SU-DHL-6 (cell line): ENCODE data around the gene CYLC2.

Source experiments
- H2AFZ ChIP-seq: fragments of 200-600 bp; sonication (generic); 2 replicates; pipeline ENCODE4 v1.6.1; 2014; ENCODE audit warnings: low read depth, mild to moderate bottlenecking, moderate library complexity, mixed read lengths, antibody characterized with exemption, low read length; ENCODE audit not compliant: severe bottlenecking
- H3F3A ChIP-seq: fragments of 200-600 bp; shearing (Covaris generic); 2 replicates; pipeline ENCODE4 v1.6.0; 2016; ENCODE audit warnings: antibody characterized with exemption, mild to moderate bottlenecking; ENCODE audit not compliant: insufficient read depth
- H3K27ac ChIP-seq: fragments of 200-600 bp; sonication (generic); 2 replicates; pipeline ENCODE4 v1.5.1; 2016; ENCODE audit warnings: low read depth, mild to moderate bottlenecking, low read length, moderate library complexity, mixed read lengths
- H3K27me3 ChIP-seq: fragments of 200-600 bp; sonication (generic), shearing (Covaris generic); 2 replicates; pipeline ENCODE4 v1.6.0; 2014; ENCODE audit warnings: mild to moderate bottlenecking, low read length
- H3K36me3 ChIP-seq: fragments of 200-600 bp; sonication (generic); 2 replicates; pipeline ENCODE4 v1.6.1; 2014; ENCODE audit warnings: mild to moderate bottlenecking, low read length, mixed read lengths
- H3K4me2 ChIP-seq: fragments of 300-600, 200-600 bp; shearing (Covaris generic), sonication (generic); 2 replicates; pipeline ENCODE4 v1.6.0; 2014; ENCODE audit warnings: low read length, low read depth, mild to moderate bottlenecking; ENCODE audit not compliant: poor library complexity, severe bottlenecking
- H3K4me3 ChIP-seq: fragments of 200-600 bp; sonication (generic); 2 replicates; pipeline ENCODE4 v1.5.1; 2014; ENCODE audit warnings: antibody characterized with exemption, low read length, mild to moderate bottlenecking, mixed read lengths; ENCODE audit not compliant: insufficient read depth, poor library complexity, severe bottlenecking
- H3K79me2 ChIP-seq: fragments of 200-600 bp; sonication (generic); 2 replicates; pipeline ENCODE4 v1.6.1; 2014; ENCODE audit warnings: mild to moderate bottlenecking, low read length, moderate library complexity; ENCODE audit not compliant: insufficient read depth
- H3K9ac ChIP-seq: fragments of 200-600 bp; sonication (generic); 2 replicates; pipeline ENCODE4 v1.7.0; 2014; ENCODE audit warnings: mild to moderate bottlenecking, low read length
- H3K9me2 ChIP-seq: fragments of 200-600 bp; sonication (generic); replicated peaks from 2 replicates; pipeline ENCODE4 v1.6.1; 2014; ENCODE audit warnings: low read length; ENCODE audit not compliant: insufficient read depth
- H3K9me3 ChIP-seq: fragments of 200-600 bp; sonication (generic); 2 replicates; pipeline ENCODE4 v1.6.1; 2014; ENCODE audit warnings: low read length, mixed read lengths; ENCODE audit not compliant: insufficient read depth
- H4K20me1 ChIP-seq: fragments of 200-600 bp; sonication (generic); 2 replicates; pipeline ENCODE4 v1.6.1; 2014; ENCODE audit warnings: low read depth, mild to moderate bottlenecking, antibody characterized with exemption, low read length, moderate library complexity, mixed read lengths
- CTCF ChIP-seq: fragments of 200-600 bp; sonication (generic); IDR thresholded peaks from one replicate; pipeline ENCODE4 v1.5.1; 2017; ENCODE audit warnings: antibody characterized with exemption, mild to moderate bottlenecking, low read length, moderate library complexity; ENCODE audit not compliant: insufficient read depth, poor library complexity, severe bottlenecking
- EZH2phosphoT487 ChIP-seq: fragments of 200-600 bp; sonication (generic), shearing (Covaris generic); conservative IDR thresholded peaks from 2 replicates; pipeline ENCODE4 v1.6.1; 2018; ENCODE audit warnings: mild to moderate bottlenecking, antibody characterized with exemption, low read length, moderate library complexity, mixed read lengths

Gene CYLC2

GRCh38 chr9:102967979-102968378 lies 27.2 kb upstream of the CYLC2 start:
- H3K4me2 ChIP-seq, result no peak overlapping the region

GRCh38 chr9:102972780-102973179 lies 22.4 kb upstream of the CYLC2 start:
- Histone ChIP-seq H2AFZ (no peak overlapping the region), H4K20me1 (no peaks in the 10 kb centered on the region), H3K27ac (no peak overlapping the region), H3K4me2 (no peak overlapping the region), H3K79me2 (no peaks in the 10 kb centered on the region), H3K9me2 (no peaks in the 10 kb centered on the region), H3K9me3 (no peaks in the 10 kb centered on the region), H3K36me3 (no peaks in the 10 kb centered on the region), H3K4me3 (no peak overlapping the region), H3F3A (no peaks in the 10 kb centered on the region), H3K27me3 (no peaks in the 10 kb centered on the region), H3K9ac (no peak overlapping the region)
- TF ChIP-seq EZH2phosphoT487, result no peak
- no peak for TF ChIP-seq CTCF

More at GRCh38 chr9:102967979-102968378, 27.2 kb upstream of the CYLC2 start:
- Histone ChIP-seq H3K9me3 (no peaks in the 10 kb centered on the region), H3K9ac (no peak overlapping the region), H3K36me3 (no peaks in the 10 kb centered on the region), H4K20me1 (no peaks in the 10 kb centered on the region), H3K4me3 (no peak overlapping the region), H2AFZ (no peak overlapping the region), H3K79me2 (no peaks in the 10 kb centered on the region), H3K9me2 (no peaks in the 10 kb centered on the region), H3K27ac (no peak overlapping the region), H3K27me3 (no peaks in the 10 kb centered on the region), H3F3A (no peaks in the 10 kb centered on the region)
- no peak for TF ChIP-seq CTCF
- no peak for TF ChIP-seq EZH2phosphoT487

GRCh38 chr9:102974530-102974929 lies 20.6 kb upstream of the CYLC2 start:
- TF ChIP-seq EZH2phosphoT487, result no peak
- TF ChIP-seq CTCF, result no peak
- H3K79me2 ChIP-seq, result no peaks in the 10 kb centered on the region
- H3K9me2 ChIP-seq, result no peaks in the 10 kb centered on the region
- H3K27ac ChIP-seq, result no peak overlapping the region
- H3K9me3 ChIP-seq, result no peaks in the 10 kb centered on the region
- no peak overlapping the region for H3K9ac ChIP-seq
- no peak overlapping the region for H3K4me3 ChIP-seq
- H3K27me3 ChIP-seq, result no peaks in the 10 kb centered on the region
- H3K36me3 ChIP-seq, result no peaks in the 10 kb centered on the region
- H3K4me2 ChIP-seq, result no peak overlapping the region
- H3F3A ChIP-seq, result no peaks in the 10 kb centered on the region
- no peak overlapping the region for H2AFZ ChIP-seq
- H4K20me1 ChIP-seq, result no peaks in the 10 kb centered on the region

GRCh38 chr9:102975251-102975650 lies 19.9 kb upstream of the CYLC2 start:
- Histone ChIP-seq H4K20me1 (no peaks in the 10 kb centered on the region), H3K27ac (no peak overlapping the region), H2AFZ (no peak overlapping the region), H3K4me2 (no peak overlapping the region), H3K9me3 (no peaks in the 10 kb centered on the region), H3F3A (no peaks in the 10 kb centered on the region), H3K9ac (no peak overlapping the region), H3K9me2 (no peaks in the 10 kb centered on the region), H3K27me3 (no peaks in the 10 kb centered on the region), H3K4me3 (no peak overlapping the region), H3K36me3 (no peaks in the 10 kb centered on the region), H3K79me2 (no peaks in the 10 kb centered on the region)
- TF ChIP-seq EZH2phosphoT487 (no peak), CTCF (no peak)
